PC-9 (cell line): ENCODE results near the gene CISTR. TPM values are rescaled to one million over a fixed set of nuclear protein-coding genes. Genes with fewer than 3 reads are reported as not detected.

Experiments
- BruUV-seq: library from RNA; stranded (reverse); fragments of 400-500 nt; replicated peaks from 2 replicates; lab custom pipeline; 2021; lab: Mats Ljungman, UMichigan
- CTCF ChIA-PET: fragments of 300-600 bp; sonication (Branson Sonifier 250); formaldehyde crosslinking; loops from one replicate; lab custom pipeline; 2022; ENCODE audit warnings: antibody characterized with exemption; lab: Charles Lee
- POLR2A ChIA-PET: fragments of 300-600 bp; sonication (Branson Sonifier 250); formaldehyde crosslinking; loops from one replicate; lab custom pipeline; 2022; ENCODE audit warnings: antibody characterized with exemption; ENCODE audit not compliant: unreplicated experiment; lab: Charles Lee
- DNase-seq, 2 experiments: peaks; one replicate each; pipeline versions ENCODE4 v3.0.0 to v3.0.0-alpha.2; 2015 to 2022; ENCODE audit warnings: mixed read lengths in 1 of 2
- H2AFZ ChIP-seq: fragments of 200-600 bp; sonication (generic); 2 replicates; pipeline ENCODE4 v1.8.1; 2017; ENCODE audit warnings: antibody characterized with exemption
- H3F3A ChIP-seq: fragments of 200-600 bp; sonication (generic); 2 replicates; pipeline ENCODE4 v1.8.1; 2017; ENCODE audit warnings: antibody characterized with exemption, mild to moderate bottlenecking, low read depth; ENCODE audit not compliant: insufficient read depth
- H3K27ac ChIP-seq: fragments of 200-600 bp; sonication (generic); 2 replicates; pipeline ENCODE4 v1.6.1; 2016; ENCODE audit warnings: mixed run types
- H3K27me3 ChIP-seq: fragments of 200-600 bp; sonication (generic); 2 replicates; pipeline ENCODE4 v1.6.1; 2016; ENCODE audit warnings: low read depth, mixed run types; ENCODE audit not compliant: insufficient read depth
- H3K36me3 ChIP-seq: fragments of 200-600 bp; sonication (generic); 2 replicates; pipeline ENCODE4 v1.6.1; 2016; ENCODE audit warnings: low read depth, mixed run types
- H3K4me1 ChIP-seq: fragments of 200-600 bp; sonication (generic); replicated peaks from 2 replicates; pipeline ENCODE4 v1.6.1; 2016; ENCODE audit warnings: mixed run types; ENCODE audit not compliant: insufficient read depth
- H3K4me2 ChIP-seq: fragments of 200-600 bp; sonication (generic); 2 replicates; pipeline ENCODE4 v1.6.1; 2017; ENCODE audit warnings: mixed run types
- H3K4me3 ChIP-seq: fragments of 200-600 bp; sonication (generic); 2 replicates; pipeline ENCODE4 v1.6.1; 2016; ENCODE audit warnings: mixed run types
- H3K79me2 ChIP-seq: fragments of 200-600 bp; sonication (generic); 2 replicates; pipeline ENCODE4 v1.6.1; 2017; ENCODE audit warnings: low read depth, mixed run types
- H3K9me2 ChIP-seq: fragments of 200-600 bp; sonication (generic); 2 replicates; pipeline ENCODE4 v1.8.1; 2017; ENCODE audit warnings: mild to moderate bottlenecking; ENCODE audit not compliant: insufficient read depth
- H3K9me3 ChIP-seq: fragments of 200-600 bp; sonication (generic); 2 replicates; pipeline ENCODE4 v1.8.1; 2016; ENCODE audit warnings: low read depth; ENCODE audit not compliant: insufficient read depth
- H4K20me1 ChIP-seq: fragments of 200-600 bp; sonication (generic); 2 replicates; pipeline ENCODE4 v1.8.1; 2017; ENCODE audit not compliant: insufficient read depth
- EZH2 ChIP-seq: fragments of 200-600 bp; sonication (generic); IDR thresholded peaks from 2 replicates; pipeline ENCODE4 v1.8.0; 2017; ENCODE audit warnings: antibody characterized with exemption, low read depth
- intact Hi-C: fragments of 100-400 bp; cut with micrococcal nuclease; formaldehyde crosslinking; loops from one replicate; pipeline ENCODE4 v1.10.0; 2022; ENCODE audit not compliant: unreplicated experiment
- total RNA-seq: library from RNA; stranded (reverse); gene quantifications from 2 replicates; pipeline ENCODE4 v1.2.3, GENCODE V29; 2021
- TF ChIP-seq, protein P1 (sequence below): fragments of 200-600 bp; sonication (generic); conservative IDR thresholded peaks from 2 replicates; pipeline ENCODE4 v1.6.1; 2017; ENCODE audit warnings: mixed run types, antibody characterized with exemption, mild to moderate bottlenecking, moderate library complexity

Gene CISTR
- total RNA-seq, 1 experiment from 2014 or later, result not detected

GRCh38 chr12:53737093-53737808 lies 14.5 kb downstream of the CISTR start:
- no peaks in the 10 kb centered on the region for H3K9me2 ChIP-seq
- POLR2A ChIA-PET, result no interaction called here
- BruUV-seq, result no TSS peak
- H3K4me2 ChIP-seq, result no peak overlapping the region
- no peak overlapping the region for H2AFZ ChIP-seq
- no peaks in the 10 kb centered on the region for H3K4me1 ChIP-seq
- CTCF ChIA-PET, result no interaction called here
- DNase-seq, result no peak
- H4K20me1 ChIP-seq, result no peaks in the 10 kb centered on the region
- TF ChIP-seq EZH2, result no peak
- TF ChIP-seq, protein P1, sequence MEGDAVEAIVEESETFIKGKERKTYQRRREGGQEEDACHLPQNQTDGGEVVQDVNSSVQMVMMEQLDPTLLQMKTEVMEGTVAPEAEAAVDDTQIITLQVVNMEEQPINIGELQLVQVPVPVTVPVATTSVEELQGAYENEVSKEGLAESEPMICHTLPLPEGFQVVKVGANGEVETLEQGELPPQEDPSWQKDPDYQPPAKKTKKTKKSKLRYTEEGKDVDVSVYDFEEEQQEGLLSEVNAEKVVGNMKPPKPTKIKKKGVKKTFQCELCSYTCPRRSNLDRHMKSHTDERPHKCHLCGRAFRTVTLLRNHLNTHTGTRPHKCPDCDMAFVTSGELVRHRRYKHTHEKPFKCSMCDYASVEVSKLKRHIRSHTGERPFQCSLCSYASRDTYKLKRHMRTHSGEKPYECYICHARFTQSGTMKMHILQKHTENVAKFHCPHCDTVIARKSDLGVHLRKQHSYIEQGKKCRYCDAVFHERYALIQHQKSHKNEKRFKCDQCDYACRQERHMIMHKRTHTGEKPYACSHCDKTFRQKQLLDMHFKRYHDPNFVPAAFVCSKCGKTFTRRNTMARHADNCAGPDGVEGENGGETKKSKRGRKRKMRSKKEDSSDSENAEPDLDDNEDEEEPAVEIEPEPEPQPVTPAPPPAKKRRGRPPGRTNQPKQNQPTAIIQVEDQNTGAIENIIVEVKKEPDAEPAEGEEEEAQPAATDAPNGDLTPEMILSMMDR, result no peak
- no peaks in the 10 kb centered on the region for H3F3A ChIP-seq
- no peaks in the 10 kb centered on the region for H3K79me2 ChIP-seq
- H3K36me3 ChIP-seq, result no peaks in the 10 kb centered on the region
- H3K27ac ChIP-seq, result no peak overlapping the region
- H3K9me3 ChIP-seq, result no peaks in the 10 kb centered on the region
- H3K4me3 ChIP-seq, result no peak overlapping the region
- H3K27me3 ChIP-seq, result peaks cover 28% of the 10 kb centered on the region
- intact Hi-C loops, result no loop called here

GRCh38 chr12:53736592-53736991 lies 15.2 kb downstream of the CISTR start:
- Histone ChIP-seq H3K4me2 (no peak overlapping the region), H3K9me2 (no peaks in the 10 kb centered on the region), H3K9me3 (no peaks in the 10 kb centered on the region), H4K20me1 (no peaks in the 10 kb centered on the region), H3K79me2 (no peaks in the 10 kb centered on the region), H3K4me3 (no peak overlapping the region), H3K27ac (no peak overlapping the region), H2AFZ (no peak overlapping the region), H3K4me1 (no peaks in the 10 kb centered on the region), H3K36me3 (no peaks in the 10 kb centered on the region), H3K27me3 (peaks cover 28% of the 10 kb centered on the region), H3F3A (no peaks in the 10 kb centered on the region)
- no peak for DNase-seq
- BruUV-seq, result no TSS peak
- TF ChIP-seq, protein P1, result no peak
- TF ChIP-seq EZH2, result no peak
- POLR2A ChIA-PET, result no interaction called here
- intact Hi-C loops, result no loop called here
- CTCF ChIA-PET, result no interaction called here

DNA sequence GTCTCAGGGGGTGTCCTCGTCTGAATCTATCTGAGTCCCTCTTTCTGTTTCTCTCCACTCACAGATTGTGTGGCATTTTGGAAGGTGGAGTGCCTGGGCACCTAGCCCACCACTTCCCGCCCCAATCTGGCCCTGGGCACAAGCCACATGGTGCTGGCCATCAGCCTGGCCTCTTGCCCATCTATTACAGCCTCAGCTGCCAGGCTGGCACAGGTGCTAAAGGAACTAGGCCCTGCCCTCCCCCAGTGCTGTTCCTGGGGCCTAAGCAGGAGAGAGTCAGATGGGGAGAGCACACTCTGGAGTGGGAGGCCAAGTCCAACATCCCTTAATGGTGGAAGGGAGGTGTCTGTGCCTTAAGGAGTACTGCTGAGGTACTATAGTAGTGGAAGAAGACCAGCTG lies 16.2 kb downstream of the CISTR start:
- no peaks in the 10 kb centered on the region for H3K79me2 ChIP-seq
- H3K27ac ChIP-seq, result no peak overlapping the region
- ChIA-PET CTCF (interaction anchor here (1.1 kb wide), 1 partner anchor 9 kb away, joined by 4 read pairs; no protein-coding TSS in a partner anchor), POLR2A (no interaction called here)
- no peaks in the 10 kb centered on the region for H3K9me3 ChIP-seq
- no peak overlapping the region for H2AFZ ChIP-seq
- intact Hi-C loops, result no loop called here
- no peaks in the 10 kb centered on the region for H3K4me1 ChIP-seq
- peaks cover 28% of the 10 kb centered on the region for H3K27me3 ChIP-seq
- H3K9me2 ChIP-seq, result no peaks in the 10 kb centered on the region
- H3K4me2 ChIP-seq, result no peak overlapping the region
- H3K36me3 ChIP-seq, result no peaks in the 10 kb centered on the region
- H3K4me3 ChIP-seq, result no peak overlapping the region
- H4K20me1 ChIP-seq, result no peaks in the 10 kb centered on the region
- BruUV-seq, result no TSS peak
- H3F3A ChIP-seq, result no peaks in the 10 kb centered on the region
- DNase-seq, result no peak
- TF ChIP-seq, protein P1, result no peak
- TF ChIP-seq EZH2, result no peak
